Trophoblast cell (in vitro differentiated cells and primary cell): Measurements from ENCODE around the gene TAF9. TPM values are rescaled to one million over a fixed set of nuclear protein-coding genes. Genes with fewer than 3 reads are reported as not detected.
A peak's percentile ranks its signal among the peaks of the same experiment; 100 is the strongest.

Experiments used
- DNase-seq, 2 donors: peaks; one replicate each; pipeline ENCODE4 v3.0.0-alpha.2; 2016
- H2AFZ ChIP-seq: 2 replicates; pipeline ENCODE4 v1.6.1; 2013; ENCODE audit warnings: low read length, moderate library complexity, mild to moderate bottlenecking; ENCODE audit not compliant: insufficient read depth, poor library complexity
- H2AK5ac ChIP-seq: 2 replicates; pipeline ENCODE4 v1.6.1; 2013; ENCODE audit warnings: mild to moderate bottlenecking, low read length
- H2BK120ac ChIP-seq: 2 replicates; pipeline ENCODE4 v1.6.1; 2013; ENCODE audit warnings: low read length, mild to moderate bottlenecking, moderate library complexity; ENCODE audit not compliant: insufficient read depth, poor library complexity
- H2BK12ac ChIP-seq: 2 replicates; pipeline ENCODE4 v1.6.1; 2013; ENCODE audit warnings: mild to moderate bottlenecking, low read length, moderate library complexity
- H2BK5ac ChIP-seq: 2 replicates; pipeline ENCODE4 v1.6.1; 2013; ENCODE audit warnings: low read length, low read depth, moderate library complexity, mild to moderate bottlenecking; ENCODE audit not compliant: poor library complexity
- H3K14ac ChIP-seq: 2 replicates; pipeline ENCODE4 v1.6.1; 2013; ENCODE audit warnings: mild to moderate bottlenecking, low read length
- H3K18ac ChIP-seq: 2 replicates; pipeline ENCODE4 v1.6.1; 2013; ENCODE audit warnings: mild to moderate bottlenecking, low read length
- H3K23ac ChIP-seq: 2 replicates; pipeline ENCODE4 v1.6.1; 2013; ENCODE audit warnings: low read length
- H3K27ac ChIP-seq: 2 replicates; pipeline ENCODE4 v1.5.1; 2013; ENCODE audit warnings: low read depth, mild to moderate bottlenecking, inconsistent platforms, low read length, moderate library complexity
- H3K27me3 ChIP-seq: 2 replicates; pipeline ENCODE4 v1.6.1; 2013; ENCODE audit warnings: inconsistent platforms, mild to moderate bottlenecking, low read length, moderate library complexity; ENCODE audit not compliant: insufficient read depth
- H3K36me3 ChIP-seq, 2 experiments: 1 replicate in 1 of 2; 2 replicates in 1 of 2; pipeline ENCODE4 v1.6.1; 2013; ENCODE audit warnings: low read length in 2 of 2, mild to moderate bottlenecking in 2 of 2, moderate library complexity in 1 of 2; ENCODE audit not compliant: insufficient read depth in 2 of 2, control insufficient read depth in 1 of 2
- H3K4ac ChIP-seq: 2 replicates; pipeline ENCODE4 v1.6.1; 2013; ENCODE audit warnings: low read depth, mild to moderate bottlenecking, low read length, moderate library complexity
- H3K4me1 ChIP-seq, 2 experiments: 1 replicate in 1 of 2; 2 replicates in 1 of 2; pipeline ENCODE4 v1.6.1; 2013; ENCODE audit warnings: low read length in 2 of 2, mild to moderate bottlenecking in 2 of 2, moderate library complexity in 1 of 2; ENCODE audit not compliant: insufficient read depth in 2 of 2, control insufficient read depth in 1 of 2
- H3K4me2 ChIP-seq: 2 replicates; pipeline ENCODE4 v1.6.1; 2013; ENCODE audit warnings: inconsistent platforms, mild to moderate bottlenecking, low read length, moderate library complexity
- H3K4me3 ChIP-seq: 2 replicates; pipeline ENCODE4 v1.5.1; 2013; ENCODE audit warnings: mild to moderate bottlenecking, low read depth, low read length, inconsistent platforms
- H3K79me1 ChIP-seq: one replicate; pipeline ENCODE4 v1.6.1; 2013; ENCODE audit warnings: low read length
- H3K79me2 ChIP-seq: 2 replicates; pipeline ENCODE4 v1.6.1; 2013; ENCODE audit warnings: low read length, mild to moderate bottlenecking; ENCODE audit not compliant: control insufficient read depth, insufficient read depth, poor library complexity
- H3K9ac ChIP-seq: 2 replicates; pipeline ENCODE4 v1.6.1; 2013; ENCODE audit warnings: mild to moderate bottlenecking, low read length
- H3K9me3 ChIP-seq: 2 replicates; pipeline ENCODE4 v1.6.1; 2013; ENCODE audit warnings: low read depth, mild to moderate bottlenecking, control low read depth, inconsistent platforms, low read length; ENCODE audit not compliant: insufficient read depth
- H4K12ac ChIP-seq: 2 replicates; pipeline ENCODE4 v1.6.1; 2013; ENCODE audit warnings: low read depth, mild to moderate bottlenecking, low read length, moderate library complexity
- H4K8ac ChIP-seq: 2 replicates; pipeline ENCODE4 v1.6.1; 2013; ENCODE audit warnings: low read depth, mild to moderate bottlenecking, low read length, moderate library complexity
- H4K91ac ChIP-seq: one replicate; pipeline ENCODE4 v1.6.1; 2013; ENCODE audit warnings: low read depth, mild to moderate bottlenecking, low read length, moderate library complexity
- whole genome bisulfite sequencing: extraction: QIAGEN DNeasy Blood & Tissue Kit; methylation state at CpG from one replicate; pipeline ENCODE4 v1.1.7; 2013; ENCODE audit warnings: missing lambda C conversion rate; ENCODE audit not compliant: insufficient read length, insufficient coverage; ENCODE audit errors: extremely low coverage; 5-methylcytosine and 5-hydroxymethylcytosine counted together
- polyA plus RNA-seq: library from polyadenylated mRNA; stranded (reverse); fragments of 200-250 nt; gene quantifications from 2 replicates; pipeline ENCODE4 v1.2.3, GENCODE V29; 2013

TAF9 gene
- 69.8 and 70.5 TPM in 2 replicates for polyA plus RNA-seq

- H3K4ac ChIP-seq = peak within 1 kb of the TSS; percentile 98
- peak within 1 kb of the TSS; percentile 94 for H2BK5ac ChIP-seq
Measured at GRCh38 chr5:69369340-69370121, at the start of gene TAF9, which contains the start of the genes AK6 and RAD17. Gene TAF9 (minus strand): TSS chr5:69369520. CDS start chr5:69365737, 3,783 bp downstream. Gene AK6 (minus strand): TSS chr5:69369520. CDS start chr5:69369490, 30 bp downstream. Gene RAD17 (plus strand): TSS chr5:69369818. CDS start chr5:69372209, 2,391 bp downstream.

GRCh38 chr5:69418554-69418953 is 49.2 kb upstream of the TAF9 start:
- H3K27ac ChIP-seq = no peak overlapping the region

More at GRCh38 chr5:69369340-69370121, at the start of gene TAF9, which contains the start of the genes AK6 and RAD17:
- Histone ChIP-seq H3K18ac (peak within 1 kb of the TSS; percentile 71), H3K4me3 (peak within 1 kb of the TSS; percentile 89), H3K9ac (peak within 1 kb of the TSS; percentile 98), H3K27me3 (no peaks in the 10 kb centered on the region), H3K79me2 (peaks cover 15% of the 10 kb centered on the region), H3K79me1 (peaks cover 8% of the 10 kb centered on the region), H4K12ac (peak within 1 kb of the TSS; percentile 97), H3K4me2 (peak within 1 kb of the TSS; percentile 99), H2AFZ (peak within 1 kb of the TSS; percentile 71), H2AK5ac (no peak within 1 kb of the TSS), H3K36me3 (peaks cover 7 to 11% of the 10 kb centered on the region in 2 experiments), H3K9me3 (no peaks in the 10 kb centered on the region), H3K23ac (peak within 1 kb of the TSS; percentile 74), H4K91ac (peak within 1 kb of the TSS; percentile 88), H3K27ac (peak within 1 kb of the TSS; percentile 98), H2BK120ac (peak within 1 kb of the TSS; percentile 87), H3K14ac (peak within 1 kb of the TSS; percentile 83), H3K4me1 (peaks cover 0 to 2% of the 10 kb centered on the region in 2 experiments), H2BK12ac (no peak within 1 kb of the TSS), H4K8ac (peak within 1 kb of the TSS; percentile 87)
- no CpG with 5 or more reads among the region's 66 CpGs for WGBS
- DNase-seq = peak; percentile 89 to 91

GRCh38 chr5:69416699-69417098 is 47.4 kb upstream of the TAF9 start:
- no peak overlapping the region for H3K4me3 ChIP-seq
- no peak for DNase-seq
- H2BK5ac ChIP-seq = no peak overlapping the region
- peak overlapping the region; percentile 37 for H3K23ac ChIP-seq
- H2AK5ac ChIP-seq = no peak overlapping the region
- no peak overlapping the region for H3K4ac ChIP-seq
- H2AFZ ChIP-seq = no peak overlapping the region
- H3K9me3 ChIP-seq = no peaks in the 10 kb centered on the region
- no peaks in the 10 kb centered on the region for H3K27me3 ChIP-seq
- no peak overlapping the region for H3K9ac ChIP-seq
- no peak overlapping the region for H3K4me2 ChIP-seq
- H3K4me1 ChIP-seq = peaks cover 0 to 6% of the 10 kb centered on the region in 2 experiments
- H4K91ac ChIP-seq = no peak overlapping the region
- no peak overlapping the region for H2BK120ac ChIP-seq
- no peak overlapping the region for H4K12ac ChIP-seq
- no peak overlapping the region for H4K8ac ChIP-seq
- H3K36me3 ChIP-seq = peaks cover 7 to 13% of the 10 kb centered on the region in 2 experiments
- peaks cover 8% of the 10 kb centered on the region for H3K79me1 ChIP-seq
- no peak overlapping the region for H3K14ac ChIP-seq
- H3K18ac ChIP-seq = no peak overlapping the region
- H3K79me2 ChIP-seq = peaks cover 4% of the 10 kb centered on the region
- H3K27ac ChIP-seq = no peak overlapping the region
- H2BK12ac ChIP-seq = no peak overlapping the region

More at GRCh38 chr5:69418554-69418953, 49.2 kb upstream of the TAF9 start:
- Histone ChIP-seq H3K36me3 (peaks cover 7 to 15% of the 10 kb centered on the region in 2 experiments), H2BK5ac (no peak overlapping the region), H3K79me1 (peaks cover 8% of the 10 kb centered on the region), H2BK12ac (no peak overlapping the region), H3K27me3 (no peaks in the 10 kb centered on the region), H2AFZ (no peak overlapping the region), H2BK120ac (no peak overlapping the region), H3K18ac (no peak overlapping the region), H3K4ac (no peak overlapping the region), H3K14ac (no peak overlapping the region), H4K8ac (no peak overlapping the region), H3K9me3 (peaks cover 2% of the 10 kb centered on the region), H3K79me2 (peaks cover 4% of the 10 kb centered on the region), H3K9ac (no peak overlapping the region), H4K12ac (no peak overlapping the region), H3K4me2 (no peak overlapping the region), H4K91ac (no peak overlapping the region), H2AK5ac (no peak overlapping the region), H3K4me3 (no peak overlapping the region), H3K4me1 (peaks cover 0 to 6% of the 10 kb centered on the region in 2 experiments), H3K23ac (no peak overlapping the region)
- DNase-seq = no peak
- WGBS = no CpG with 5 or more reads among the region's 3 CpGs

- Histone ChIP-seq H3K79me2 (peaks cover 4% of the 10 kb centered on the region), H2BK120ac (no peak overlapping the region)
- WGBS = no CpG with 5 or more reads among the region's 6 CpGs
Measured at GRCh38 chr5:69416180-69416579, 46.9 kb upstream of the TAF9 start.

More at GRCh38 chr5:69416180-69416579, 46.9 kb upstream of the TAF9 start:
- no peak overlapping the region for H4K91ac ChIP-seq
- H3K4ac ChIP-seq = no peak overlapping the region
- H3K27ac ChIP-seq = no peak overlapping the region
- H2AK5ac ChIP-seq = no peak overlapping the region
- H3K4me1 ChIP-seq = peaks cover 0 to 6% of the 10 kb centered on the region in 2 experiments
- H3K27me3 ChIP-seq = no peaks in the 10 kb centered on the region
- no peak overlapping the region for H3K23ac ChIP-seq
- H2BK5ac ChIP-seq = no peak overlapping the region
- H4K12ac ChIP-seq = no peak overlapping the region
- H3K9me3 ChIP-seq = no peaks in the 10 kb centered on the region
- no peak for DNase-seq
- H3K14ac ChIP-seq = no peak overlapping the region
- no peak overlapping the region for H3K4me3 ChIP-seq
- no peak overlapping the region for H2AFZ ChIP-seq
- H3K79me1 ChIP-seq = peaks cover 8% of the 10 kb centered on the region
- no peak overlapping the region for H4K8ac ChIP-seq
- H3K9ac ChIP-seq = no peak overlapping the region
- peak overlapping the region; percentile 93 for H3K4me2 ChIP-seq
- H3K18ac ChIP-seq = no peak overlapping the region
- peaks cover 7 to 15% of the 10 kb centered on the region in 2 experiments for H3K36me3 ChIP-seq
- no peak overlapping the region for H2BK12ac ChIP-seq
